B cell (primary cell): Measurements from ENCODE around the gene TIGD1. TPM values are rescaled to one million over a fixed set of nuclear protein-coding genes. Genes with fewer than 3 reads are reported as not detected.

Experiments
- ATAC-seq: fragments of 200-7000 bp; cut with Tn5 transposase; one replicate; pipeline ENCODE4 v1.10.0; 2021; ENCODE audit warnings: low read depth, mild to moderate bottlenecking, moderate number of reproducible peaks, moderate library complexity
- CTCF ChIA-PET: fragments of 350-600 bp; sonication (Branson Sonifier 250); formaldehyde crosslinking; loops from one replicate; lab custom pipeline; 2021; ENCODE audit warnings: antibody characterized with exemption, inconsistent platforms; lab: Charles Lee
- POLR2A ChIA-PET: fragments of 350-600 bp; sonication (Branson Sonifier 250); formaldehyde crosslinking; loops from one replicate; lab custom pipeline; 2021; ENCODE audit warnings: antibody characterized with exemption; lab: Charles Lee
- DNase-seq: peaks from one replicate; pipeline ENCODE4 v3.0.0; 2013
- H2AFZ ChIP-seq: 2 replicates; pipeline ENCODE4 v1.6.1; 2012; ENCODE audit warnings: mild to moderate bottlenecking, low read depth, low read length; ENCODE audit not compliant: insufficient read depth, poor library complexity, severe bottlenecking
- H3K27ac ChIP-seq, 2 donors: 1 replicate in 1 of 2; 2 replicates in 1 of 2; pipeline ENCODE4 v1.5.1; 2012 to 2013; ENCODE audit warnings: low read length in 2 of 2, mild to moderate bottlenecking in 2 of 2, moderate library complexity in 1 of 2
- H3K27me3 ChIP-seq, 4 experiments: fragments of 200-600 bp in 1 of 4; sonication (generic) in 1 of 4; replicated peaks in 1 of 4; 1 replicate in 2 of 4; 2 replicates in 2 of 4; pipeline versions ENCODE4 v1.6.1 to v1.7.0; 2013 to 2016; ENCODE audit warnings: low read length in 3 of 4, mild to moderate bottlenecking in 2 of 4, mixed read lengths in 1 of 4, moderate library complexity in 1 of 4; ENCODE audit not compliant: insufficient read depth in 4 of 4, control insufficient read depth in 3 of 4; ENCODE audit errors: control extremely low read depth in 1 of 4
- H3K36me3 ChIP-seq, 2 experiments: replicated peaks in 1 of 2; 1 replicate in 1 of 2; 2 replicates in 1 of 2; pipeline versions ENCODE4 v1.6.1 to v1.7.1; 2013; ENCODE audit warnings: low read length in 1 of 2; ENCODE audit not compliant: insufficient read depth in 2 of 2, control insufficient read depth in 1 of 2; ENCODE audit errors: control extremely low read depth in 1 of 2, extremely low read depth in 1 of 2
- H3K4me1 ChIP-seq, 2 donors: fragments of 200-600 bp in 1 of 2; sonication (generic) in 1 of 2; 1 replicate in 1 of 2; 2 replicates in 1 of 2; pipeline versions ENCODE4 v1.5.1 to v1.6.1; 2013 to 2017; ENCODE audit warnings: low read length in 2 of 2; ENCODE audit not compliant: control insufficient read depth in 2 of 2, insufficient read depth in 2 of 2
- H3K4me2 ChIP-seq: replicated peaks from 2 replicates; pipeline ENCODE3; 2012; ENCODE audit warnings: mild to moderate bottlenecking, low read depth, low read length; ENCODE audit not compliant: poor library complexity, severe bottlenecking
- H3K4me3 ChIP-seq, 5 experiments: fragments of 200-600 bp in 1 of 5; sonication (generic) in 1 of 5; 1 replicate in 3 of 5; 2 replicates in 2 of 5; pipeline versions ENCODE4 v1.5.1 to v1.7.0; 2011 to 2016; ENCODE audit warnings: low read length in 4 of 5, mild to moderate bottlenecking in 4 of 5, low read depth in 2 of 5, control low read depth in 1 of 5, moderate library complexity in 1 of 5; ENCODE audit not compliant: insufficient read depth in 1 of 5; ENCODE audit errors: control extremely low read depth in 1 of 5, extremely low read depth in 1 of 5
- H3K79me2 ChIP-seq: fragments of 200-600 bp; sonication (generic); one replicate; pipeline ENCODE4 v1.6.0; 2016; ENCODE audit warnings: low read length; ENCODE audit not compliant: control insufficient read depth, insufficient read depth
- H3K9ac ChIP-seq: fragments of 200-600 bp; sonication (generic); 2 replicates; pipeline ENCODE4 v1.6.1; 2017; ENCODE audit warnings: mild to moderate bottlenecking, low read length, moderate library complexity
- H3K9me3 ChIP-seq, 3 donors: one replicate each; pipeline versions ENCODE4 v1.6.1 to v1.7.1; 2013; ENCODE audit warnings: low read length in 2 of 3; ENCODE audit not compliant: control insufficient read depth in 2 of 3, insufficient read depth in 1 of 3; ENCODE audit errors: control extremely low read depth in 1 of 3
- H4K20me1 ChIP-seq: 2 replicates; pipeline ENCODE4 v1.6.0; 2012; ENCODE audit warnings: mild to moderate bottlenecking, low read length; ENCODE audit not compliant: insufficient read depth, control insufficient read depth, poor library complexity, severe bottlenecking
- H3K27ac Mint-ChIP-seq: one replicate; pipeline ENCODE4 v1.8.0; 2021; ENCODE audit warnings: mixed read lengths
- H3K27me3 Mint-ChIP-seq: one replicate; pipeline ENCODE4 v1.8.0; 2021; ENCODE audit warnings: mixed read lengths
- H3K4me1 Mint-ChIP-seq: one replicate; pipeline ENCODE4 v1.8.0; 2021; ENCODE audit warnings: mixed read lengths
- H3K4me3 Mint-ChIP-seq: one replicate; pipeline ENCODE4 v1.8.0; 2021; ENCODE audit warnings: mixed read lengths
- H3K9me3 Mint-ChIP-seq: one replicate; pipeline ENCODE4 v1.8.0; 2022; ENCODE audit warnings: mixed read lengths; ENCODE audit not compliant: insufficient read depth
- EZH2 ChIP-seq: IDR thresholded peaks from 2 replicates; pipeline ENCODE4 v1.6.1; 2012; ENCODE audit warnings: borderline replicate concordance, low read depth, mild to moderate bottlenecking, moderate library complexity, low read length; ENCODE audit not compliant: insufficient read depth, poor library complexity, severe bottlenecking
- WGBS: methylation state at CpG from one replicate; pipeline ENCODE4 v1.1.5; 2013; ENCODE audit warnings: missing lambda C conversion rate; ENCODE audit not compliant: insufficient coverage; 5-methylcytosine and 5-hydroxymethylcytosine counted together
- intact Hi-C: fragments of 100-400 bp; cut with micrococcal nuclease; formaldehyde crosslinking; loops from one replicate; pipeline ENCODE4 v1.10.0; 2022
- polyA plus RNA-seq: library from polyadenylated mRNA; depleted of rRNA; stranded (reverse); fragments of >200 nt; gene quantifications from 2 replicates; pipeline ENCODE4 v1.2.3, GENCODE V29; 2012
- total RNA-seq, 2 donors: library from RNA; stranded (reverse); fragments of 120-200 nt in 1 of 2; gene quantifications; 1 replicate in 1 of 2; 2 replicates in 1 of 2; pipeline versions ENCODE4 v1.2.3 to v1.2.4, GENCODE V29; 2013 to 2022
- TF ChIP-seq, protein P1 (sequence below): fragments of 200-600 bp; IDR thresholded peaks from one replicate; pipeline ENCODE4 v1.8.0; 2022; ENCODE audit warnings: antibody characterized with exemption, mild to moderate bottlenecking

TIGD1 gene
- total and polyA plus RNA-seq, 2 donors (not counting 1 experiment from before 2014, with no cell fraction given) = 7.6 to 13.6 TPM

DNA sequence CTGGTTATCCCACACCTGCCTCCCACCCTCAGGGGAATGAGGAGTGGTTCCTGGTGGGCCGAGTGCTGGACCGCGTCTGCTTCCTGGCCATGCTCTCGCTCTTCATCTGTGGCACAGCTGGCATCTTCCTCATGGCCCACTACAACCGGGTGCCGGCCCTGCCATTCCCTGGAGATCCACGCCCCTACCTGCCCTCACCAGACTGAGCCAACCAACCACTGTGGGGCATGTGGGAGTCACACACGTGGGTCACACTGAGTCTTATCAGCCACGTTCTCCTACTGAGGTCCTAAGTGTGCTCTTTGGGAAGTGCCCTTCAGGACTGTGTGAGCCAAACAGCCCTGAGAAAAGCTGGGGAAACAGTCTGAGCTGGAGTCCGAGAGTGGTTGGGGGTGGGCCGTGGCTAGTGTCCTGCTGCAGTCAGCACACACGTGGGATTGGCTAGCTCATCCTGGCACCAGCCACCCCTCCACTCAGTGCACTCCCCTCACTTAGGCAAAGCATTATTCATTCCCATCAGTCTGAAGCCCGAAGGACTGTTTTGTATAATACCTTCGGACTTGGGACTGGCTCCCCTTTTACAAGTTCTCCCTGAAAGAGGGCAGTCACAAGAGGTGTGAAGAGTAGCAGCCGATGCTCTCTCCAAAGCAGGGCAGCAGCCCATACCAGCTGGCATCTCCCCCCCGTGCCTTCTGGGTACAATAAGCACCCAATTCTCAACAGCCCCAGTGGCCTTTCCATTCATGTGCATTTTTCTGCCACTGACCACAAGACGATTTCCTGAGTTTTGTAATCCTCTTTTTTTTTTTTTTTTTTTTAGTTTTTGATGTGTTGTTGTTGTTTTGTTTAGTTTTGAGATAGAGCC is 4.6 kb downstream of the TIGD1 start:
- no peak for TF ChIP-seq EZH2
- TF ChIP-seq, protein P1, sequence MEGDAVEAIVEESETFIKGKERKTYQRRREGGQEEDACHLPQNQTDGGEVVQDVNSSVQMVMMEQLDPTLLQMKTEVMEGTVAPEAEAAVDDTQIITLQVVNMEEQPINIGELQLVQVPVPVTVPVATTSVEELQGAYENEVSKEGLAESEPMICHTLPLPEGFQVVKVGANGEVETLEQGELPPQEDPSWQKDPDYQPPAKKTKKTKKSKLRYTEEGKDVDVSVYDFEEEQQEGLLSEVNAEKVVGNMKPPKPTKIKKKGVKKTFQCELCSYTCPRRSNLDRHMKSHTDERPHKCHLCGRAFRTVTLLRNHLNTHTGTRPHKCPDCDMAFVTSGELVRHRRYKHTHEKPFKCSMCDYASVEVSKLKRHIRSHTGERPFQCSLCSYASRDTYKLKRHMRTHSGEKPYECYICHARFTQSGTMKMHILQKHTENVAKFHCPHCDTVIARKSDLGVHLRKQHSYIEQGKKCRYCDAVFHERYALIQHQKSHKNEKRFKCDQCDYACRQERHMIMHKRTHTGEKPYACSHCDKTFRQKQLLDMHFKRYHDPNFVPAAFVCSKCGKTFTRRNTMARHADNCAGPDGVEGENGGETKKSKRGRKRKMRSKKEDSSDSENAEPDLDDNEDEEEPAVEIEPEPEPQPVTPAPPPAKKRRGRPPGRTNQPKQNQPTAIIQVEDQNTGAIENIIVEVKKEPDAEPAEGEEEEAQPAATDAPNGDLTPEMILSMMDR = no peak
- no peak overlapping the region for H3K4me3 ChIP-seq
- DNase-seq = no peak
- Mint-ChIP-seq H3K27me3 (no peaks in the 10 kb centered on the region), H3K27ac (no peak overlapping the region), H3K4me3 (no peak overlapping the region), H3K9me3 (no peaks in the 10 kb centered on the region), H3K4me1 (peaks cover 33% of the 10 kb centered on the region)
- H3K36me3 ChIP-seq = peaks cover 3 to 17% of the 10 kb centered on the region in 2 experiments
- H4K20me1 ChIP-seq = peaks cover 14% of the 10 kb centered on the region
- WGBS = 96% methylated on average over 12 of the region's 17 CpGs
- peaks cover 52% of the 10 kb centered on the region for H3K79me2 ChIP-seq
- H3K4me1 ChIP-seq = peaks cover 7 to 13% of the 10 kb centered on the region in 2 donors
- H3K4me2 ChIP-seq = no peak overlapping the region
- H2AFZ ChIP-seq = no peak overlapping the region
- H3K27ac ChIP-seq = no peak overlapping the region
- ATAC-seq = no peak
- CTCF ChIA-PET = interaction anchor here (1.3 kb wide), 1 partner anchor 25 kb away, joined by 5 read pairs; the partner anchor contains the start of gene PRSS56
- no peak overlapping the region for H3K9ac ChIP-seq
- no peaks in the 10 kb centered on the region for H3K27me3 ChIP-seq
- POLR2A ChIA-PET = no interaction called here
- intact Hi-C loops = no loop called here
- peaks cover 0 to 2% (median 0%) of the 10 kb centered on the region in 3 donors for H3K9me3 ChIP-seq

DNA sequence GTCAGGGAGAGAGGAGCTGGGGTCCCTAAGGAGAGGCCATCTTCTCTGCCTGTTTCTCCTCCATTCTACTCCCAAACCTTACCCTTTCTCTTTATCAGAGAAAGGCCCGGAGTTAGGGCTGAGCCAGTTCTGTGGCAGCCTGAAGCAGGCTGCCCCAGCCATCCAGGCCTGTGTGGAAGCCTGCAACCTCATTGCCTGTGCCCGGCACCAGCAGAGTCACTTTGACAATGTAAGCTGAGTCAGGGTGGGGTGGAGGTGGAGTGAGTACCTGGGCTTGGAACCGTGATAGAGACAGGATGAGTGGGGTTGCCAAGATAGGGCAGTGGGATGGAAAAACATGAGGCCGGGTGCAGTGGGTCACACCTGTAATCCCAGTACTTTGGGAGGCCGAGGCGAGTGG is 5.7 kb downstream of the TIGD1 start:
- Mint-ChIP-seq H3K4me1 (peaks cover 31% of the 10 kb centered on the region), H3K27me3 (no peaks in the 10 kb centered on the region), H3K9me3 (no peaks in the 10 kb centered on the region), H3K4me3 (no peak overlapping the region), H3K27ac (no peak overlapping the region)
- H3K4me3 ChIP-seq = no peak overlapping the region
- TF ChIP-seq, protein P1 = no peak
- TF ChIP-seq EZH2 = no peak
- no peak overlapping the region for H3K4me2 ChIP-seq
- H3K9me3 ChIP-seq = peaks cover 0 to 2% (median 0%) of the 10 kb centered on the region in 3 donors
- H3K4me1 ChIP-seq = peaks cover 4 to 9% of the 10 kb centered on the region in 2 donors
- H3K27ac ChIP-seq = no peak overlapping the region
- ATAC-seq = no peak
- peaks cover 44% of the 10 kb centered on the region for H3K79me2 ChIP-seq
- H3K9ac ChIP-seq = no peak overlapping the region
- H4K20me1 ChIP-seq = peaks cover 14% of the 10 kb centered on the region
- WGBS = 82% methylated on average over 4 of the region's 6 CpGs
- H3K36me3 ChIP-seq = peaks cover 3 to 17% of the 10 kb centered on the region in 2 experiments
- H3K27me3 ChIP-seq = peaks cover 0 to under 1% (median 0%) of the 10 kb centered on the region in 4 experiments
- no peak overlapping the region for H2AFZ ChIP-seq
- no peak for DNase-seq
- CTCF ChIA-PET = no interaction called here
- POLR2A ChIA-PET = no interaction called here
- intact Hi-C loops = no loop called here
